Heart left ventricle (tissue), 16 donors: Measurements from ENCODE around the gene UBR7. TPM values are rescaled to one million over a fixed set of nuclear protein-coding genes. Genes with fewer than 3 reads are reported as not detected.

Source experiments
- ATAC-seq, 4 donors: fragments of 200-7000 bp; cut with Tn5 transposase; one replicate each; pipeline ENCODE4 v1.9.1; 2020 to 2022; ENCODE audit warnings: moderate library complexity in 4 of 4, mild to moderate bottlenecking in 3 of 4, moderate number of reproducible peaks in 1 of 4
- DNase-seq, 5 donors: peaks; one replicate each; pipeline ENCODE4 v3.0.0-alpha.2; 2020
- H3K27ac ChIP-seq, 12 donors: fragments of 200-600 bp; sonication (generic) in 4 of 12; one replicate each; pipeline versions ENCODE4 v1.5.0 to v1.8.0; 2016 to 2022; ENCODE audit warnings: mild to moderate bottlenecking in 2 of 12
- H3K27me3 ChIP-seq, 9 donors: fragments of 200-600 bp; sonication (generic) in 2 of 9; one replicate each; pipeline versions ENCODE4 v1.5.1 to v1.8.0; 2016 to 2022; ENCODE audit warnings: mild to moderate bottlenecking in 3 of 9
- H3K36me3 ChIP-seq, 9 donors: fragments of 200-600 bp; sonication (generic) in 2 of 9; one replicate each; pipeline versions ENCODE4 v1.5.0 to v1.8.0; 2018 to 2022; ENCODE audit warnings: mild to moderate bottlenecking in 2 of 9
- H3K4me1 ChIP-seq, 12 donors: fragments of 200-600 bp; sonication (generic) in 4 of 12; one replicate each; pipeline versions ENCODE4 v1.5.0 to v1.8.0; 2016 to 2022; ENCODE audit warnings: mild to moderate bottlenecking in 3 of 12
- H3K4me3 ChIP-seq, 12 donors: fragments of 200-600 bp; sonication (generic) in 4 of 12; one replicate each; pipeline versions ENCODE4 v1.5.0 to v1.8.0; 2017 to 2022; ENCODE audit warnings: mild to moderate bottlenecking in 9 of 12, moderate library complexity in 4 of 12
- H3K9me3 ChIP-seq, 12 donors: fragments of 200-600 bp; sonication (generic) in 4 of 12; one replicate each; pipeline versions ENCODE4 v1.5.0 to v1.8.0; 2016 to 2022; ENCODE audit warnings: mild to moderate bottlenecking in 1 of 12
- CTCF ChIP-seq, 12 donors: fragments of 200-600 bp; sonication (generic) in 4 of 12; IDR thresholded peaks; one replicate each; pipeline versions ENCODE4 v1.5.0 to v1.8.0; 2018 to 2022; ENCODE audit warnings: antibody characterized with exemption in 12 of 12, mild to moderate bottlenecking in 5 of 12
- POLR2A ChIP-seq, 2 donors: fragments of 450-650 bp; IDR thresholded peaks; one replicate each; pipeline ENCODE4 v1.6.1; 2017; ENCODE audit warnings: antibody characterized with exemption in 2 of 2, mild to moderate bottlenecking in 2 of 2, moderate library complexity in 2 of 2
- WGBS, 4 donors: extraction: QIAGEN DNeasy Blood & Tissue Kit in 2 of 4; methylation state at CpG; one replicate each; pipeline versions ENCODE4 v1.1.5 to v1.1.7; 2013 to 2018; 5-methylcytosine and 5-hydroxymethylcytosine counted together
- intact Hi-C, 10 donors: fragments of 100-400 bp; cut with DNase I; formaldehyde crosslinking; loops; one replicate each; pipeline versions ENCODE4 v1.11.1 to v1.14.2; 2022
- polyA plus RNA-seq, 2 donors: library from polyadenylated mRNA; stranded (reverse); fragments of 200-250 nt; gene quantifications; one replicate each; pipeline ENCODE4 v1.2.3, GENCODE V29; 2013
- total RNA-seq, 9 donors: library from RNA; depleted of rRNA in 2 of 9; stranded (reverse); fragments of >200 nt in 2 of 9; fragmentation: NEBNext Ultra II Directional in 3 of 9; extraction: Animal tissue kit (Norgen Biotek cat#: 25700) in 3 of 9; gene quantifications; one replicate each; pipeline versions ENCODE4 v1.1.0 to v1.2.4, GENCODE V29; 2016 to 2023
- donor health status: ischemic (EF 13 %, LVEDD 7.1; RV severe dilation, severe dysfunction).
- donor health status: healthy with polysubstance abuse.
- donor health status: DM: no; HTN: yes; CAD: no.
- donor health status: DM: no; HTN: no; CAD: no.
- donor health status: ischemic (EF 25% LVEDD 6.9; RV normal size, moderate dysfunction).
- donor health status: ischemic (EF 25% LVEDD 5.7; RV mildly dilated, moderate dysfunction).
- donor health status: healthy.
- donor health status: DM: yes; HTN: yes; CAD: no.
- donor health status: ischemic (EF 35%, LVEDD 5.7; RV mildly dilated, moderate dysfunction).
- donor health status: nonischemic (EF 11% LVEDD 7.7; RV severe dilation, severe dysfunction).
- donor health status: DM: yes; HTN: yes; CAD: no.
- donor health status: PGD.
- donor health status: ischemic (EF 29% LVEDD 5.4; RV normal size, mild dysfunction).
- donor health status: nonischemic (EF 23%, LVEDD 6.1; RV moderate dilation, normal function).

The UBR7 gene
- total and polyA plus RNA-seq, 11 donors, result 9.4 to 39.6 (median 23.3) TPM

- H3K4me3 ChIP-seq, result no peak overlapping the region
- no peaks in the 10 kb centered on the region for H3K9me3 ChIP-seq
- H3K27ac ChIP-seq, result no peak overlapping the region
- TF ChIP-seq CTCF (IDR thresholded peaks at IDR 0.05), result no peak
- no peak for TF ChIP-seq POLR2A (IDR thresholded peaks at IDR 0.05)
- H3K27me3 ChIP-seq, result peaks cover 0 to 9% (median 0%) of the 10 kb centered on the region in 9 donors
- DNase-seq (no peak), ATAC-seq (no peak)
- intact Hi-C loops, result loop anchor here in 1 of 10 donors (10.0 kb wide), 1 partner anchor 386 kb away; no protein-coding TSS in a partner anchor
- 92 to 98% (median 94%) methylated on average over 8 of the region's 8 CpGs for WGBS, 4 donors
- peaks cover 0 to 57% (median 55%) of the 10 kb centered on the region in 9 donors for H3K36me3 ChIP-seq
- peaks cover 0 to 6% (median 0%) of the 10 kb centered on the region in 12 donors for H3K4me1 ChIP-seq
These were observed 21.5 kb downstream of the UBR7 start for GRCh38 chr14:93228550-93228949.

DNA sequence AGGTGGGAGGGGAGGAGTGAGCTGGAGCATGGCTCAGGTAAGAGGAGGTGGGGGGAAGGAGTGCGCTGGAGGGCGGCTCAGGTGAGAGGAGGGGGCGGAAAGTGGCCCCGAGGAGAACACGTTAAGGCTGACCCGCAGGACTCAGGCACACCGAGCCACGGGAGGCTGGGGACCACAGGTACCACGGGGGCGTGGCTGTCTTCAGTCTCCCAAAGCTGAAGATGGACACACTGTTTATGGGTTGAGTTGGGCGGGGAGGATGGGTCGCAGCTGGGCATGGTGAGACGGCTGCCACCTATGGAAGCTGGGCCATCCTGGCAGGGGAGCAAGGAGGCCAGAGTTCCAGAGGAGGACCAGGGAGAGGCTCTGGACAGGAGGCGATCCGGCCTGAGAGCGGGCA, 23.5 kb downstream of the UBR7 start:
- intact Hi-C loops, result loop anchor here in 4 of 10 donors (10.0 kb wide), 2 partner anchors 384 to 394 kb away; no protein-coding TSS in a partner anchor
- ATAC-seq, result peak in 1 of 4 donors; percentile 6
- Histone ChIP-seq H3K36me3 (peaks cover 0 to 38% (median 35%) of the 10 kb centered on the region in 9 donors), H3K9me3 (no peaks in the 10 kb centered on the region), H3K27ac (no peak overlapping the region), H3K4me1 (peaks cover 0 to 6% (median 0%) of the 10 kb centered on the region in 12 donors), H3K4me3 (peak overlapping the region in 1 of 12 donors; percentile 63), H3K27me3 (peaks cover 0 to 9% (median 0%) of the 10 kb centered on the region in 9 donors)
- DNase-seq, result no peak
- WGBS, 4 donors, result 91 to 96% (median 94%) methylated on average over 16 of the region's 16 CpGs
- TF ChIP-seq CTCF (IDR thresholded peaks at IDR 0.05), result no peak
- TF ChIP-seq POLR2A (IDR thresholded peaks at IDR 0.05), result no peak

DNA sequence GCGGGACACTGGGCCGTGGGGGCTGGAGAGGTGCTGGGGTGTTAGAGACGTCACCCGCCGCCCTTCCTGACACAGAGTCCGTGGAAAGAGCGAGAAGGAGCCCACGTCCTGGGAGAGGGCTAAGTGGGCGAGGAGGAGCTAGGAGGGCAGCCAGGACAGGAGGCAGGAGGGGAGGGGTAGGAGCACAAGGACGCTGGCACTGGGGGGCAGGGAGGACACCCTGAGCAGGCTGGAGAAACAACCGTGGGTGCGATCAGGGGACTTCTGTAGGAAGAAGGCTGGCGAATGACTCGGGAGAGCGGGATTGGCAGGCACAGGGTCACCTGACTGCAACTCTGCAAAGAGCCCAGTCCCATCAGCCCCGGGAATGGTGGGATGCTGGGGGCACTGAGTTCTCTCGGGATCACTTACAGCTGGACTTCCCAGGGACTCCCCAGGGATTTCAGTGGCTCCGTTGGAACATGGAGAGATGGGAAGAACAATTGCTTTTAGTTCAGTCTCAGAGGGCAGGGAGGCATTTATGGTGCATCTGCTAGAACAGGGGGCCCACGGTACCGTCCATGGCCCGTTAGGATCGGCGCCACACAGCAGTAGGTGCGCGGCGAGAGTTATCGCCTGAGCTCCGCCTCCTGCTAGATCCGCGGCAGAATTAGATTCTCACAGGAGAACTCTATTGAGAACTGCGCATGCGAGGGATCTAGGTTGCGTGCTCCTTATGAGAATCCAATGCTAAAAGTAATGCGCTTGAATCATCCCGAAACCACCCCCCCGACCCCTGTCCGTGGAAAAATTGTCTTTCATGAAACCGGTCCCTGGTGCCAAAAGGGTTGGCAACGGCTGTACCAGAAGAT, 24.3 kb downstream of the UBR7 start:
- DNase-seq, result peak in 4 of 5 donors; percentile 22 to 50 (median 38)
- intact Hi-C loops, result loop anchor here in 4 of 10 donors (10.0 kb wide), 2 partner anchors 383 to 393 kb away; no protein-coding TSS in a partner anchor
- 25 to 45% (median 36%) methylated on average over 36 to 39 of the region's 39 CpGs for WGBS, 4 donors

More for the DNA sequence above, 24.3 kb downstream of the UBR7 start:
- no peaks in the 10 kb centered on the region for H3K9me3 ChIP-seq
- peak in 3 of 4 donors; percentile 69 to 76 (median 73) for ATAC-seq
- peaks cover 0 to 30% (median 27%) of the 10 kb centered on the region in 9 donors for H3K36me3 ChIP-seq
- peaks cover 0 to 9% (median 0%) of the 10 kb centered on the region in 9 donors for H3K27me3 ChIP-seq
- TF ChIP-seq POLR2A (IDR thresholded peaks at IDR 0.05), result no peak
- TF ChIP-seq CTCF (IDR thresholded peaks at IDR 0.05), result no peak
- H3K27ac ChIP-seq, result no peak overlapping the region
- H3K4me1 ChIP-seq, result peaks cover 0 to 6% (median 0%) of the 10 kb centered on the region in 12 donors
- peak overlapping the region; percentile 17 to 63 (median 50) for H3K4me3 ChIP-seq
